Neuronal stem cell (in vitro differentiated cells): ENCODE data around the gene NBDY.
"Not testable (repeated sequence)": the region's sequence is repeated elsewhere in the genome, so short reads cannot be mapped to it uniquely, and the experiment has no call there.

ENCODE experiments used
- DNase-seq: peaks from one replicate; pipeline ENCODE4 v3.0.0-alpha.2; 2013; ENCODE audit warnings: low spot score
- H2AFZ ChIP-seq: one replicate; pipeline ENCODE4 v1.6.1; 2013; ENCODE audit warnings: mild to moderate bottlenecking, low read length, inconsistent platforms
- H2AK5ac ChIP-seq: 2 replicates; pipeline ENCODE4 v1.6.1; 2013; ENCODE audit warnings: low read depth, mild to moderate bottlenecking, inconsistent platforms, low read length, moderate library complexity, mixed read lengths
- H2BK120ac ChIP-seq: 2 replicates; pipeline ENCODE4 v1.6.1; 2013; ENCODE audit warnings: low read depth, mild to moderate bottlenecking, inconsistent platforms, low read length, moderate library complexity, mixed read lengths
- H2BK12ac ChIP-seq: one replicate; pipeline ENCODE4 v1.6.1; 2013; ENCODE audit warnings: low read length, inconsistent platforms
- H2BK15ac ChIP-seq: 2 replicates; pipeline ENCODE4 v1.6.1; 2013; ENCODE audit warnings: mild to moderate bottlenecking, low read length, inconsistent platforms, mixed read lengths
- H2BK5ac ChIP-seq: one replicate; pipeline ENCODE4 v1.6.1; 2013; ENCODE audit warnings: inconsistent platforms, mild to moderate bottlenecking, low read length, moderate library complexity
- H3K14ac ChIP-seq: one replicate; pipeline ENCODE4 v1.6.1; 2013; ENCODE audit warnings: low read length, inconsistent platforms
- H3K18ac ChIP-seq: 2 replicates; pipeline ENCODE4 v1.6.1; 2013; ENCODE audit warnings: low read length, inconsistent platforms
- H3K23ac ChIP-seq: 2 replicates; pipeline ENCODE4 v1.6.1; 2013; ENCODE audit warnings: low read depth, mild to moderate bottlenecking, mixed read lengths, low read length, inconsistent platforms; ENCODE audit not compliant: poor library complexity
- H3K27ac ChIP-seq: replicated peaks from 3 replicates; pipeline ENCODE4 v1.5.1; 2013; ENCODE audit warnings: low read length, inconsistent platforms
- H3K27me3 ChIP-seq, 3 experiments: 2 replicates each; pipeline ENCODE4 v1.6.1; 2013; ENCODE audit warnings: low read length in 3 of 3, mild to moderate bottlenecking in 2 of 3, inconsistent platforms in 1 of 3, low read depth in 1 of 3, mixed read lengths in 1 of 3, moderate library complexity in 1 of 3; ENCODE audit not compliant: control insufficient read depth in 3 of 3, insufficient read depth in 3 of 3
- H3K36me3 ChIP-seq, 2 donors: replicated peaks in 1 of 2; 2 replicates each; pipeline ENCODE4 v1.6.1; 2013; ENCODE audit warnings: low read length in 2 of 2; ENCODE audit not compliant: control insufficient read depth in 2 of 2, insufficient read depth in 2 of 2
- H3K4ac ChIP-seq: 2 replicates; pipeline ENCODE4 v1.6.1; 2013; ENCODE audit warnings: inconsistent platforms, mild to moderate bottlenecking, low read length, moderate library complexity
- H3K4me1 ChIP-seq, 2 donors: 1 replicate in 1 of 2; 2 replicates in 1 of 2; pipeline ENCODE4 v1.6.1; 2013; ENCODE audit warnings: low read length in 2 of 2, low read depth in 1 of 2; ENCODE audit not compliant: control insufficient read depth in 2 of 2, insufficient read depth in 1 of 2
- H3K4me2 ChIP-seq: one replicate; pipeline ENCODE4 v1.6.1; 2013; ENCODE audit warnings: mild to moderate bottlenecking, low read length, inconsistent platforms; ENCODE audit not compliant: insufficient read depth, poor library complexity, severe bottlenecking
- H3K4me3 ChIP-seq, 2 donors: 2 replicates each; pipeline ENCODE4 v1.5.1; 2013; ENCODE audit warnings: low read length in 2 of 2, mild to moderate bottlenecking in 2 of 2, inconsistent platforms in 1 of 2, moderate library complexity in 1 of 2
- H3K79me1 ChIP-seq: one replicate; pipeline ENCODE4 v1.6.1; 2013; ENCODE audit warnings: low read depth, mild to moderate bottlenecking, inconsistent platforms, low read length, moderate library complexity
- H3K9ac ChIP-seq: one replicate; pipeline ENCODE4 v1.6.1; 2013; ENCODE audit warnings: mild to moderate bottlenecking, low read depth, low read length, inconsistent platforms; ENCODE audit not compliant: poor library complexity
- H3K9me3 ChIP-seq, 2 donors: replicated peaks in 1 of 2; 2 replicates each; pipeline versions ENCODE3 to v1.6.1; 2013; ENCODE audit warnings: low read length in 2 of 2, mild to moderate bottlenecking in 2 of 2, inconsistent platforms in 1 of 2, low read depth in 1 of 2, mixed read lengths in 1 of 2, moderate library complexity in 1 of 2; ENCODE audit not compliant: control insufficient read depth in 2 of 2, insufficient read depth in 1 of 2
- H4K8ac ChIP-seq: one replicate; pipeline ENCODE4 v1.6.1; 2013; ENCODE audit warnings: low read depth, mild to moderate bottlenecking, inconsistent platforms, low read length, moderate library complexity
- H4K91ac ChIP-seq: one replicate; pipeline ENCODE4 v1.6.1; 2013; ENCODE audit warnings: low read length, low read depth, mild to moderate bottlenecking, inconsistent platforms; ENCODE audit not compliant: poor library complexity
- WGBS, 2 donors: extraction: QIAGEN DNeasy Blood & Tissue Kit; methylation state at CpG; one replicate each; pipeline ENCODE4 v1.1.7; 2013; ENCODE audit warnings: missing lambda C conversion rate in 2 of 2, mixed read lengths in 1 of 2; ENCODE audit not compliant: insufficient read length in 2 of 2, insufficient replicate concordance in 1 of 2; ENCODE audit errors: extremely low coverage in 2 of 2; 5-methylcytosine and 5-hydroxymethylcytosine counted together

NBDY gene

DNA sequence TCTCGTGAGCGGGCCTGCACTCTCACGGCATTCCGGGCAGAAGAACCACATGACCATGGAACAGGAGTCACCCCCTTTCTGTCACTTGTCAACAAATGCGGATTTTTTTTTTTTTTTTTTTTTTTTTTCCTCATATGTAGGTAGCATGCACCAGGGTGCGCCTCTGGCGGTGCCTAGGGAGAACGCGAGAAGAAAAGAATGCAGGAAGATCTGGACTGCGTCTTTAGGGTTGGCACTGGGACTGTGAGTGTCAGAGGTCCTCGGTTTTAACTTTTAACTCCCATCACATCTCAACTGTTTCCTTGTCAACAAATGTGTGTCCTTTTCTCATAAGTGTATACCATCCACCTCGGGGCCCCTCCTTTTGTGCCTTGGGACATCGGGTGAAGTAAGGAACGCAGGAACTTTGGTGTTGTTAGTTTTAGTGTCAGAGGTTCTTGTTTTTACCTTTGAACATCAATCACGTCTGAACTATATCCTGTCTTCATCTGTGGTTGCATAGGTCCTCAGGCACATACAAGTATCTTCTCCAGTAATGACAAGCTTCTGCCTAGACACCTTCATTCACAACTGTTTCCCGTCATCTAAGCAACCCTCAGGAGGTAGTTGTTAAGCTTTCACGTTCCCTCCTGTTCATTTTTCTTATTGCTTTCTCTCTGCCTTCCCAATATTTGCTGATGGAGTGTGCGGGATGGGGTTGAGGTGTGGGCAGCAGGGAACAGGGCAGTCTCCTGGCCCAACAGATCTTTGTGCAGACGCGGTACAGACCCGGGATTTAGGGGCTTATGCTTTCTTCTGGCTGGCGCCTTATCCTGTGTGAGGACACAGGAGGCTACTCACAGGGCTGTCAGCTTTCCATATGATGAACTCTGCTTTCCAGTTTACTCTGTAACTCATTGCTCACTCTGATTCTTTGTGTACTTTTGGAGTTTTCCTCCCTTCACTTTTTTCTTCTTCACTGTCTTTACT, 51.9 kb downstream of the NBDY start:
- not testable (repeated sequence) for H3K27me3 ChIP-seq, H3K23ac ChIP-seq, H4K8ac ChIP-seq, H3K4me2 ChIP-seq, H3K4me1 ChIP-seq, H3K4me3 ChIP-seq, H3K9ac ChIP-seq, H3K79me1 ChIP-seq, DNase-seq, H3K27ac ChIP-seq, H2BK15ac ChIP-seq, H3K9me3 ChIP-seq, H2AFZ ChIP-seq, H2BK5ac ChIP-seq, H3K4ac ChIP-seq, H2BK120ac ChIP-seq, H2AK5ac ChIP-seq, H2BK12ac ChIP-seq, H3K36me3 ChIP-seq, H3K18ac ChIP-seq, H3K14ac ChIP-seq, H4K91ac ChIP-seq
- WGBS, 2 donors, result no CpG with 5 or more reads among the region's 22 CpGs

DNA sequence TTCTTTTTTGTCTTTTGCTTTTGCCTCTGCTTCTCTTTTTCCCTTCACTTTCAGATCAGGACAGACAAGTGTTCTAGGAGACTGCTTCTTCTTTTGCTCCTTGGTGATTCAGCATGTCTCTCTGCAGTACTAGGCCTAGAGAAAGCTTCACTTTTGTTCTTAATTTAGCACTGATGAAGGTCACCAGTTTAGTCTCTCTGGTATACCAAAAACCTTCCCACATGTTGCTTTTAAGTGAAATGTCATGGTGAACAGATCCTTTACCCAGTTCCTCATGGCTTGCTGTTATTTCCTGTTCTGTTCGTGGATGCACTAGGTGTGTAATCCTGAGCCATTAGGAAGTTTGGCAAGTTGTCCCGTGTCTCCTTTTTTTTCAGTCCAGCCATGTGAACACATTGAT, 53.3 kb downstream of the NBDY start:
- no CpG with 5 or more reads among the region's 2 CpGs for WGBS, 2 donors
- Histone ChIP-seq H3K27ac (no peak overlapping the region), H3K4me2 (no peak overlapping the region), H3K36me3 (peaks cover 0 to 15% of the 10 kb centered on the region in 2 donors), H2AFZ (no peak overlapping the region), H3K9me3 (no peaks in the 10 kb centered on the region), H3K4me1 (no peaks in the 10 kb centered on the region), H2AK5ac (no peak overlapping the region), H3K27me3 (peaks cover 0 to 8% (median 0%) of the 10 kb centered on the region in 3 experiments), H2BK5ac (no peak overlapping the region), H3K4ac (no peak overlapping the region), H3K79me1 (peaks cover 4% of the 10 kb centered on the region), H3K23ac (no peak overlapping the region), H3K18ac (no peak overlapping the region), H2BK15ac (no peak overlapping the region), H2BK120ac (no peak overlapping the region), H3K4me3 (no peak overlapping the region), H3K14ac (no peak overlapping the region), H4K8ac (no peak overlapping the region), H4K91ac (no peak overlapping the region), H2BK12ac (no peak overlapping the region), H3K9ac (no peak overlapping the region)
- DNase-seq, result no peak

DNA sequence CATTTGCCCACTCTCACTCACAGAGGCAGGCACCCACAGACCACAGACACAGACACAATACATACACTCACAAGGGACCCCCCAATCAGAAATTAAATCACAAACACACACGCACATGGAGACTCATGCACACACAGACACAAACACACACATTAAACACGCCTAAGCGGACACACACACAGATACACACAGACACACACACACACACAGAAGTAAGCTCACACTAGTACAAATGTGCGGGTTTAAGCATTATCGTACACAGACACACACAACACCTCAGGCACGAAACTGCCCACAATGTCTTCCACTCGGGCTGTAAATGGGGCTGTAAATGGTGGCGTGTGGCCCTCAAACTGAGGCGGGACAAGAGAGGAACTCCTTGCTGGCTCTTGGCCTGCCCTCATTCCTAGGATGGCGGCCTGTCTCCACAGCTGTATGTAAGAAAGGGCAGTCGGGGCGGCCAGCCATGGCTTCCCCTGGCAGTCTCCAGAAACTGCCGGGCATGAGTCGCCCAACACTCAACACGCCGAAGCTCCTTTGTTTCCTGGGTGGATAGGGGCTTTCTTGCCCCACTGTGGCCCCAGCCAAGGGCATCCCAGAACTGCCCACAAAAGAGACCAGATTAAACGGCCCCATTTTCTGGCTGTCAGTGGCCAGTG, 53.9 kb downstream of the NBDY start:
- H3K27ac ChIP-seq, result no peak overlapping the region
- H2AK5ac ChIP-seq, result no peak overlapping the region
- no peak overlapping the region for H3K4me3 ChIP-seq
- H3K4me2 ChIP-seq, result peak overlapping the region; percentile 18
- no peaks in the 10 kb centered on the region for H3K9me3 ChIP-seq
- no peak overlapping the region for H2BK120ac ChIP-seq
- no peak overlapping the region for H2BK12ac ChIP-seq
- H3K18ac ChIP-seq, result no peak overlapping the region
- H3K79me1 ChIP-seq, result peaks cover 4% of the 10 kb centered on the region
- no peak overlapping the region for H3K23ac ChIP-seq
- no peak overlapping the region for H4K91ac ChIP-seq
- H3K27me3 ChIP-seq, result peaks cover 0 to 8% (median 0%) of the 10 kb centered on the region in 3 experiments
- H3K4me1 ChIP-seq, result no peaks in the 10 kb centered on the region
- no peak overlapping the region for H3K4ac ChIP-seq
- peak overlapping the region; percentile 81 for H2AFZ ChIP-seq
- no peak for DNase-seq
- WGBS, 2 donors, result no CpG with 5 or more reads among the region's 17 CpGs
- peaks cover 0 to 20% of the 10 kb centered on the region in 2 donors for H3K36me3 ChIP-seq
- H2BK5ac ChIP-seq, result no peak overlapping the region
- no peak overlapping the region for H4K8ac ChIP-seq
- H3K14ac ChIP-seq, result no peak overlapping the region
- no peak overlapping the region for H3K9ac ChIP-seq
- H2BK15ac ChIP-seq, result no peak overlapping the region

DNA sequence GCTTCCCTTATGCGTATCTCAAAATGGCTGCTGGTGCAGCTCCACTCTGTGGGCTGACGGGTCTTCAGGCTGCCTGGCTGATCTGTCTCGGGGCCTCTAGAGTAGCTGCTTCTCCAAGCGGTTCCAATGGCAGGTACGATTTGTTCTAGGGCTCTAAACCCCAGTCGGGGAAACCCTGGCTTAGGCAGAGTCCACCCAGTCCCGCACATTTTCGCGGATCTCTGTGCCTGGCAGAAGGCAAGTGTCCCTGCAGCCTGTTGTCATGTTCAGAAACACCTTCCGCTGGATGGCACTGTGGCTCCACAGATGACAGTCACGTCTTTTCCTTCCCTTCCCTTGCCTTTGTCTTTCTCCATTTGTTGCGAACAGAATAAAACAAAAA, 54.4 kb downstream of the NBDY start:
- Histone ChIP-seq H3K9ac (no peak overlapping the region), H3K4ac (no peak overlapping the region), H3K4me3 (peak overlapping the region in 1 of 2 donors; percentile 32), H2BK12ac (no peak overlapping the region), H2BK120ac (no peak overlapping the region), H4K91ac (no peak overlapping the region), H3K4me1 (no peaks in the 10 kb centered on the region), H3K36me3 (peaks cover 0 to 25% of the 10 kb centered on the region in 2 donors), H2AFZ (peak overlapping the region; percentile 81), H2BK5ac (no peak overlapping the region), H3K18ac (no peak overlapping the region), H3K27me3 (peaks cover 0 to 8% (median 0%) of the 10 kb centered on the region in 3 experiments), H3K79me1 (peaks cover 4% of the 10 kb centered on the region), H3K23ac (no peak overlapping the region), H3K27ac (no peak overlapping the region), H3K4me2 (no peak overlapping the region), H3K14ac (no peak overlapping the region), H4K8ac (no peak overlapping the region), H3K9me3 (no peaks in the 10 kb centered on the region), H2AK5ac (no peak overlapping the region), H2BK15ac (no peak overlapping the region)
- no CpG with 5 or more reads among the region's 12 CpGs for WGBS, 2 donors
- DNase-seq, result no peak
